GM19099 (cell line): ENCODE results near the gene POLD3.

Source experiments
- POLR2A ChIP-seq: IDR thresholded peaks from 3 replicates; pipeline ENCODE4 v1.6.1; 2011; ENCODE audit warnings: low read depth; ENCODE audit not compliant: insufficient read length; ENCODE audit errors: extremely low read depth

The POLD3 gene, protein sequence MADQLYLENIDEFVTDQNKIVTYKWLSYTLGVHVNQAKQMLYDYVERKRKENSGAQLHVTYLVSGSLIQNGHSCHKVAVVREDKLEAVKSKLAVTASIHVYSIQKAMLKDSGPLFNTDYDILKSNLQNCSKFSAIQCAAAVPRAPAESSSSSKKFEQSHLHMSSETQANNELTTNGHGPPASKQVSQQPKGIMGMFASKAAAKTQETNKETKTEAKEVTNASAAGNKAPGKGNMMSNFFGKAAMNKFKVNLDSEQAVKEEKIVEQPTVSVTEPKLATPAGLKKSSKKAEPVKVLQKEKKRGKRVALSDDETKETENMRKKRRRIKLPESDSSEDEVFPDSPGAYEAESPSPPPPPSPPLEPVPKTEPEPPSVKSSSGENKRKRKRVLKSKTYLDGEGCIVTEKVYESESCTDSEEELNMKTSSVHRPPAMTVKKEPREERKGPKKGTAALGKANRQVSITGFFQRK

GRCh38 chr11:74592441-74593362 lies at the start of gene POLD3:
Gene POLD3 (plus strand): TSS chr11:74592582. CDS start chr11:74592659, 77 bp downstream.
- peak; percentile 69 for TF ChIP-seq POLR2A

- TF ChIP-seq POLR2A = no peak
Observed at GRCh38 chr11:74543991-74544390, 48.4 kb upstream of the POLD3 start.

DNA sequence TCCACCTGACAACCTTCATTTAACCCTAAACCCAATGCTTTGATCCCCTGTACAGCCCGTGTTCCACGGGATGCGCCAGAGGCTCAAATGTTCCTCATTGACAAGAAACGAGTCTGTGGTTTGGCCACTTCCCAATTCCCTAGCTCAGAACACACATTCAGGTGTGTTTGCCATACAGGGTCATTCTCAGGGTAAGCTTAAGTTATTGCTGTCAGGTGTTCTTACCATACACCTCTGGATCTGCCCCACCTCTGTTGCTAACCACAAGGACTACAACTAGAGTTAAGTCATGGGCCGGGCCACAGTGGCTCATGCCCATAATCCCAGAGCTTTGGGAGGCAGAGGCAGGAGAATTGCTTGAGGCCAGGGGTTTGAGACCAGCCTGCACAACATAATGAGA lies 45.6 kb upstream of the POLD3 start:
- TF ChIP-seq POLR2A = no peak

GRCh38 chr11:74550991-74551753 lies 41.2 kb upstream of the POLD3 start:
- no peak for TF ChIP-seq POLR2A

GRCh38 chr11:74551754-74552145 lies 40.6 kb upstream of the POLD3 start:
- no peak for TF ChIP-seq POLR2A

DNA sequence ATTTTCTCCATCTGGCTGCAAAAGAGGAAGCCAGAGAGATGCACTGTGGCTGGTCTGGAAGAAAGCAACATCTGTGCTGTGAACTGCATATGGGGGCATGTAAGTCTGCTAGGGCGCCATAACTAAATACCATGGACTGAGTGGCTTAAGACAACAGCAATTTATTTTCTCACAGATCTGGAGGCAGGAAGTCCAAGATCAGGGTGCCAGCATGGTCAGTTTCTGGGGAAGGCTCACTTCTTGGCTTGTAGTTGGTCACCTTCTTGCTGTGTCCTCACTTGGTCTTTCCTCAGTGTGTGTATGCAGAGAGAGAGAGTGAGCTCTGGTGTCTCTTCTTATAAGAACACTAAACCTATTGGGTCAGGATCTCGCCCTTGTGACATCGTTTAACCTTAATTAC lies 34.9 kb upstream of the POLD3 start:
- no peak for TF ChIP-seq POLR2A

- no peak for TF ChIP-seq POLR2A
Observed at GRCh38 chr11:74559110-74559933, 33.1 kb upstream of the POLD3 start.

DNA sequence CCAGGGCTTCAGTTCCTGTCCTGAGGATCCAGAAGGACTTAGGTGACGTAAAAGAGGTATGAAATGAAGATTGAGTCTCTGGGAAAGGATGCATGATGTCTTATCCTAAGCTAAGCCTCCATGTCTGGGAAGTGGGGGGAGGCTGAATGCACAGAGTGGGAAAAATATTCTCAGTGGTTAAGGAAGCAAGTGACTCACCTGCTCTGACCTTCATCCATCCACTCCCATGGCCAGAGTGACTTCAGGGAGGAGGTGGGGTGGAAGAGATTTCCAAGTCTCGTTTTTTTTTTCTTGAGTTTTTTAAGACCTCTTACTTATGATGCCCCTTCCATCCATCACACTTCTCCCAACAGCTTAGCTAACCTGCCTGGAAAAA lies 32.5 kb upstream of the POLD3 start:
- TF ChIP-seq POLR2A = no peak

DNA sequence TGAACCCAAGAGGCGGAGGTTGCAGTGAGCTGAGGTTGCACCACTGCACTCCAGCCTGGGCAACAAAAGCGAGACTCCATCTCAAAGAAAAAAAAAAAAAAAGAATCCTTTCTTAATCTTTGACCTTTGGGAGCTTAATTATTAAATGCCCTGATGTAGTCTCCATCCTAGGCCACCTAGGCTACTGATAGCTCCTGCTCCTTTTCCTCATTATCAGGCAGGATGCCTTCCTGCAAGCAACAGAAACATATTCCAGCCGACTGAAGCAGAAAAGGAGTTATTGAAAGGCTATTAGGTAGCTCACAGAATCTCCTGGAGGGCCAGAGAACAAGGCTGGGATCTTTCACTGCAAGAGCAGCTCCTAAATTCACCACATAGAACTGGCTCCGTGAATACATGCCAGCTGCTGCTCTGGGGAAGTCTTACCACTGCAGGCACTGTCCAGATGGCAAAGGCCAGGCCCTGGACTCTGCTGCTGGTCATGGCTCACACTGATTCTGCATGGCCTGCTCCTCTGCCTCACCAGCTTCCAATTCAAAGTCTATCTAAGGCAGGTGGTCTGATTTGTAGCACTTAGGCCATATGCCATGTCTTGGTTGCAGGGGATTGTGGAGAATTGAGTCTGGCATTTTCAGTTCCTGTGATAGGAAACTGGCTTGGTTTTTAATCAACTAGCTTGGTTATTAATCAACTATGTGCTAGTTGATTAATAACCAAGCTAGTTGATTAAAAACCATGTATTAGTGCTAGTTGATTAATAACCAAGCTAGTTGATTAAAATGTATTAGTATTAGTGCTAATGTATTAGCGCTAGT lies 26.0 kb upstream of the POLD3 start:
- TF ChIP-seq POLR2A = no peak

DNA sequence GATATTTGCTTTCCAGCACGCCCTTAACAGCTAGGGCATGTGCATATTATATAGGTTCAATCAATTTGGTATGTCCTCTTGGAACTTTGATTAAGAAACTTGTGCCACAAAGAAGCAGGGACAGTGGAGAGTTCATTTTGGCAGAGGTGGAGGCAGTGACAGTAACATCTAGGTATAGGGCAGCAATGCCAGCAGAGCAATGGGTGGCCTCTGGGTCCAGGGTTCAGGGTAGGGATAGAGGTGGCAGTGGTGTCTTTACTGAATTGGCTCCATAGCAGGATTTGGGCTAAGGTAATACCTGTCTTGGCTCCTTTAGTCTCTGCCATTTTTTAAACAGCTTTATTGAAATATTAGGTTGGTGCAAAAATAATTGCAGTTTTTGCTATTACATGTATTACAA lies 24.4 kb upstream of the POLD3 start:
- TF ChIP-seq POLR2A = no peak

- no peak for TF ChIP-seq POLR2A
Observed at GRCh38 chr11:74570266-74571061, 21.9 kb upstream of the POLD3 start.

- no peak for TF ChIP-seq POLR2A
Observed at GRCh38 chr11:74571062-74571399, 21.4 kb upstream of the POLD3 start.

DNA sequence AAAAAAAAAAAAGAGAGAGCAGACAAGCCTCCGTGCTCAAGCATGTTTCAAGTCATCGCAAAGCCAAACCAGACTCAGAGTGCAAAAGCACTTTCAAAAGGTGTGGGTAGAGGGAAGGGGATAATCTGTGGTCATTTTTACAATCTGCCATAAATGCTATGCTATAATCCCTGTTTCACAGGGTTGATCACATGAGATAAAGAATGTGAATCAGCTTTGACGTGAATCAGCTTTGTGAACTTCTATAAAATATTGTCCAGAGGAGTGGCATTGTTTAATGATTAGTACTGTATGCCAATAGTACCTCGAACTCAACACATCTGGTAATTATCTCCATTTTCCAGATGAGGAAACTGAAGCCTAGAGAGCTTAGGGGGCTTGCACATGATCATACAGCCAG lies 20.0 kb upstream of the POLD3 start:
- TF ChIP-seq POLR2A = no peak

DNA sequence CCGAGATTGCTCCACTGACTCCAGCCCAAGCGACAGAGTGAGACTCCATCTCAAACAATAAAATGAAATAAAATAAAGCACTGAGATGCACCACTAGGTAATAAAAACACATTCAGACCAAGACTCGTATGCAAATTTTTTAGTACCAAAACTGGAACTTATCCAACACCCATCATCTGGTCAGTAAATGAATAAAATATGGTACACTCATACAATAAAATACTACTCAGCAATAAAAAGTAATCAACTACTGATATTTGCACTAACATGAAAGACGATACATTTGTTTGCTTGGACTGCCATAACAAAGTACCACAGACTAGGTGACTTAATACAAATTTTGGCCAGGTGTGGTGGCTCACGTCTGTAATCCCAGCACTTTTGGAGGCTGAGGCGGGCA lies 17.8 kb upstream of the POLD3 start:
- no peak for TF ChIP-seq POLR2A
